Measurements from ENCODE around the gene CTNNBL1.

CTNNBL1 gene

DNA sequence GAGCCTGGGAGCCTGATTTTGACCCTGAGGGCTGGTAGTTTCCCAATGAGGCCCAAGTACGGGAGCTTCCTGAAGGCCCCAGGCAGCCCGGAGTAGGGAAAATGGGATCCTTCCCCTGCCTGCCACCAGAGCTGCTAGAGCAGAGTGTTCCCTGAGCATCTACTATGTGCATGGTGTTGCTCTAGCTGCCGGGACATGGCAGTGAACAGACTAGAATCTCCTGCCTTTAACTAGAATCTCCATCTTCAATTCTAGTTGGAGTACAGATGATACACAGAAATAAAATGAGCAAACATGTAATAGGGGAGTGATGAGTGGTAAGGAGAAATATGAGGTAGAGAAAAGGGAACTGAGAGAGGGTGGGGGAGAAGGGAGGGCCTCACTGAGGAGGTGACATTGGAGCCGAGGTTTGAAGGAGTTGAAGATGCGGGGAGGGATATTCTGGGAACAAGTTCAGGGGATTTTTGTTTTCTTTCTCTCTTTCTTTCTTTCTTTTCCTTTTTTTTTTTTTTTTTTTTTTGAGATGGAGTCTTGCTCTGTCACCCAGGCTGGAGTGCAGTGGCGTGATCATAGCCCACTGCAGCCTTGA is 227.6 kb downstream of the CTNNBL1 start:
- no peak for DNase-seq
